Osteocyte (in vitro differentiated cells): ENCODE measurements around the gene POLA1. TPM values are rescaled to one million over a fixed set of nuclear protein-coding genes. Genes with fewer than 3 reads are reported as not detected.

Source experiments
- DNase-seq: peaks from one replicate; pipeline ENCODE4 v3.0.0; 2021; ENCODE audit warnings: mixed read lengths; ENCODE audit not compliant: unreplicated experiment; ENCODE audit errors: extremely low spot score
- H3K27ac Mint-ChIP-seq: one replicate; pipeline ENCODE4 v1.8.0; 2021; ENCODE audit warnings: mild to moderate bottlenecking, mixed read lengths; ENCODE audit not compliant: unreplicated experiment
- H3K27me3 Mint-ChIP-seq: one replicate; pipeline ENCODE4 v1.8.0; 2021; ENCODE audit warnings: mixed read lengths; ENCODE audit not compliant: unreplicated experiment
- H3K36me3 Mint-ChIP-seq: one replicate; pipeline ENCODE4 v1.8.0; 2021; ENCODE audit warnings: mixed read lengths; ENCODE audit not compliant: unreplicated experiment
- H3K4me1 Mint-ChIP-seq: one replicate; pipeline ENCODE4 v1.8.0; 2021; ENCODE audit warnings: mixed read lengths; ENCODE audit not compliant: unreplicated experiment
- H3K4me3 Mint-ChIP-seq: one replicate; pipeline ENCODE4 v1.8.0; 2021; ENCODE audit warnings: mild to moderate bottlenecking, moderate library complexity, mixed read lengths; ENCODE audit not compliant: unreplicated experiment
- H3K9me3 Mint-ChIP-seq: one replicate; pipeline ENCODE4 v1.8.0; 2021; ENCODE audit warnings: mixed read lengths; ENCODE audit not compliant: unreplicated experiment
- total RNA-seq: library from RNA; stranded (reverse); gene quantifications from 2 replicates; pipeline ENCODE4 v1.2.1, GENCODE V29; 2021
- TF ChIP-seq, protein P1 (sequence below): fragments of 200-600 bp; sonication (generic); IDR thresholded peaks from 2 replicates; pipeline ENCODE4 v1.5.0; 2021; ENCODE audit warnings: antibody characterized with exemption, mild to moderate bottlenecking, moderate library complexity

POLA1 gene
- total RNA-seq, 1 donor from 2014 or later, result 17.3 TPM

DNA sequence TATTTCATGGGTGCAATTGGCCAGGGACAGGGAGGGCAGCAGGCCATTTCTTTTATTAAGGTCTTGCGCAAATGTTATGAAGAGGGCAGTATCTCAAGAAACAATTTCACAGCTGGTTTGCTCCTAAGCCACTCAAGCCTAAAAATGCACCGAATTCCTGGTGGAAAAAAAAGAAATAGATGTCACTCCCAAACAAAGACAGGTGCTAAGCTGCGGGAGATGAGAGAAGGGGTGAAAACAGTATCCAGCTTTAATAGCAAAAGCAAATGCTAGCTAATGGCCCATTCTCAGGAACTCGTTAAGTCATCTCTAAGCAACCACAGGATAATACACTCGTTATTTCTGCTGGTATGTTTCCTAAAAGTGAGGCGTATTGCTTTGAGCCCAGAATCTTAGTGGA is 205.7 kb downstream of the POLA1 start:
- Mint-ChIP-seq H3K36me3 (peaks cover 3% of the 10 kb centered on the region), H3K9me3 (no peaks in the 10 kb centered on the region), H3K27ac (no peak overlapping the region), H3K4me1 (no peaks in the 10 kb centered on the region), H3K27me3 (no peaks in the 10 kb centered on the region), H3K4me3 (no peak overlapping the region)
- DNase-seq, result no peak
- TF ChIP-seq, protein P1, sequence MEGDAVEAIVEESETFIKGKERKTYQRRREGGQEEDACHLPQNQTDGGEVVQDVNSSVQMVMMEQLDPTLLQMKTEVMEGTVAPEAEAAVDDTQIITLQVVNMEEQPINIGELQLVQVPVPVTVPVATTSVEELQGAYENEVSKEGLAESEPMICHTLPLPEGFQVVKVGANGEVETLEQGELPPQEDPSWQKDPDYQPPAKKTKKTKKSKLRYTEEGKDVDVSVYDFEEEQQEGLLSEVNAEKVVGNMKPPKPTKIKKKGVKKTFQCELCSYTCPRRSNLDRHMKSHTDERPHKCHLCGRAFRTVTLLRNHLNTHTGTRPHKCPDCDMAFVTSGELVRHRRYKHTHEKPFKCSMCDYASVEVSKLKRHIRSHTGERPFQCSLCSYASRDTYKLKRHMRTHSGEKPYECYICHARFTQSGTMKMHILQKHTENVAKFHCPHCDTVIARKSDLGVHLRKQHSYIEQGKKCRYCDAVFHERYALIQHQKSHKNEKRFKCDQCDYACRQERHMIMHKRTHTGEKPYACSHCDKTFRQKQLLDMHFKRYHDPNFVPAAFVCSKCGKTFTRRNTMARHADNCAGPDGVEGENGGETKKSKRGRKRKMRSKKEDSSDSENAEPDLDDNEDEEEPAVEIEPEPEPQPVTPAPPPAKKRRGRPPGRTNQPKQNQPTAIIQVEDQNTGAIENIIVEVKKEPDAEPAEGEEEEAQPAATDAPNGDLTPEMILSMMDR, result no peak

DNA sequence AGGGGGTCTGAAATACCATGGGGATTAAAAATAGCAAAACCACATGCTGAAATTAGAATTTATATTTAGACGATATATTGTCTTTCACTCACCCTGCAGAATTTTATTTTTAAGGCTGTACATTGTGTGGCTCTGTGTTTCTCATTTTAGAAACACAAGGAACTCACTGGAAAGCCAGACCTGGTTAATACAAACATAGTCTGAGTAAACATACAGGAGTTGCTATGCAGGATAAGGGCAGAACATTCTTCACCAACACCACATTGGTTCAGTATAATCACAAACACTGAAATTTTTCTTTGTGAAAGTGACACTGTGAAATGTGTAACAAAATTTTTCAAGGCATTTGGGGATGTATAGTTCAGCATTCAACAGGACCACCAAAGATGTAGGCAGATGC is 206.5 kb downstream of the POLA1 start:
- H3K4me1 Mint-ChIP-seq, result no peaks in the 10 kb centered on the region
- DNase-seq, result no peak
- H3K27me3 Mint-ChIP-seq, result no peaks in the 10 kb centered on the region
- TF ChIP-seq, protein P1, result no peak
- no peaks in the 10 kb centered on the region for H3K9me3 Mint-ChIP-seq
- H3K4me3 Mint-ChIP-seq, result no peak overlapping the region
- peaks cover 3% of the 10 kb centered on the region for H3K36me3 Mint-ChIP-seq
- H3K27ac Mint-ChIP-seq, result no peak overlapping the region

DNA sequence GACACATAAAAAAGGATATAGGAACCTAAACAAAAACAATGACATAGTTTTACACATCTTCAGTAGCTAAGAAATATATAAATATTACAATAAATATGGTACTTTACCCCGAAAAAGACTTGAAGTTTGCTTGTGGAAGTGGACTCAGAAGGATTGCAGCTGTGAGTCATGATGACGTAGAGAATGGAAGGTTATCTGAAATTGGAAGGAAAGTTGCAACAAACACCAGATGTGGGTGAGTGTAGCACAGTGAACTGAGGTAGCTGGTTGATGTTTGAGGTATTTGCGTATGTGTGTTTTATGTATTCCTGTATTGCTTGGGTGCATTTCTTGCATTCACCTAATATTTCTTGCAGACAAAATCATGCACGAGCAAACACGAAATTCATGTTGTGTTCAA is 209.1 kb downstream of the POLA1 start:
- Mint-ChIP-seq H3K27ac (no peak overlapping the region), H3K36me3 (peaks cover 3% of the 10 kb centered on the region), H3K4me3 (no peak overlapping the region), H3K4me1 (no peaks in the 10 kb centered on the region), H3K27me3 (no peaks in the 10 kb centered on the region), H3K9me3 (no peaks in the 10 kb centered on the region)
- no peak for DNase-seq
- TF ChIP-seq, protein P1, result no peak

DNA sequence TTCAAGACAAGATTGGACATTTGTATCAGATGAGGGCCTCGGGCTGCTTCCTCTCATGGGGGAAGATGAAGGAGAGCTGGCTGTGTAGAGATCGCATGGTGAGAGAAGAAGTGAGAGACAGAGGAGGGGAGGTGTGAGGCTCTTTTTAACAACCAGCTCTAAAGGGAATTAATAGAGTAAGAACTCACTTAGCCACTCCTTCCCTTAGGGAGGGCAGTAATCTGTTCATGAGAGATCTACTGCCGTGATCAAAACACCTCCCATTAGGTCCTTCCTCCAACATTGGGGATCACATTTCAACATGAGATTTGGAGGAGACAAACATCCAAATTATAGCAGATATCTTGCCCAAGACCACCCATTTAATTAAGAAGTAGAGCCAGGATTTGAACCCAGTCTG is 225.0 kb downstream of the POLA1 start:
- Mint-ChIP-seq H3K4me3 (no peak overlapping the region), H3K27me3 (no peaks in the 10 kb centered on the region), H3K27ac (no peak overlapping the region), H3K4me1 (no peaks in the 10 kb centered on the region), H3K9me3 (no peaks in the 10 kb centered on the region), H3K36me3 (peaks cover 4% of the 10 kb centered on the region)
- TF ChIP-seq, protein P1, result no peak
- no peak for DNase-seq

DNA sequence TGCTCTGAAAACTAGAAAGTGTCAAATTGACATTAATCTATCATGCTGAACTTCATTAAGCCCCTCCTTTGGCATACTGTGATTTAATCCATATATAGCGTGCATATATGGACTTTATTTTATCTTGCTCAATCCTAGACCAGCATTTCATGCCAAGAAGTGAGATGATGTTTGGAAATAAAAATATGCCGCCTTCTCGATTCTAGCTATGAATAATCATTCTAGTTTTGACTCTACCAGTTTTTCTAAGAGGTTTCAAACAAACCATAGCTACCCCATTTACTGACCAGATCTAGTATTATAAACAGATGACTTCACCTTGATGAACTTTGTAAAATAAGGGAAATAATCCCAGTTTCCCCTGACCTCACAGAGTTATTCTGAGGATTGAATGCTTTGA is 227.1 kb downstream of the POLA1 start:
- DNase-seq, result no peak
- H3K9me3 Mint-ChIP-seq, result no peaks in the 10 kb centered on the region
- peaks cover 7% of the 10 kb centered on the region for H3K36me3 Mint-ChIP-seq
- H3K4me3 Mint-ChIP-seq, result no peak overlapping the region
- TF ChIP-seq, protein P1, result no peak
- H3K27ac Mint-ChIP-seq, result no peak overlapping the region
- no peaks in the 10 kb centered on the region for H3K4me1 Mint-ChIP-seq
- H3K27me3 Mint-ChIP-seq, result no peaks in the 10 kb centered on the region
